Activated T-helper 9 cell treated with anti-CD3 and anti-CD28 coated beads, Interleukin-2, amount 50 U/mL, for 16 hours (primary cell): ENCODE measurements around the gene OPCML.

Source experiments
- DNase-seq: peaks from one replicate; pipeline ENCODE4 v3.0.0-alpha.2; 2020; ENCODE audit warnings: low read depth

The OPCML gene

GRCh38 chr11:132555617-132556016, 976.7 kb downstream of the OPCML start:
- DNase-seq: no peak

DNA sequence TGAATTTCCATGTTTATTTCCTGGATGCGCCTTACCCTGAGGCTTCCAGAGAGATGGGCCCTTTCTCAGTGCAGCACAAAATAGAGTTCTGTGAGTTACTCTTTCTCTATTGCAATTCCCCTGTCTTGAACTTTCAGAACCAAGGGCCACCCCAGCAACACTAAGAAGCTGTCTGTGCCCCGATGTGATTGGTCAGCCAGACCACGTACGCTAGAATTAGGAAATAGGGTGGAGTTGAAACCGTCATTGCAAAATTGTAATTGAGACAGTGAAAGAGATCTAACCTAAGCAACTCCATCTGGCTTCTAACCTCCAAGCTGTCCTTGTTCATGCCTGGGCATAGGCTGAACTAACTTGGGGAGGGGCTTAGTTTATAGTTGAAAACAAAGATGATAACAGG, 981.3 kb downstream of the OPCML start:
- no peak for DNase-seq

GRCh38 chr11:132549561-132549960, 982.7 kb downstream of the OPCML start:
- DNase-seq: no peak

DNA sequence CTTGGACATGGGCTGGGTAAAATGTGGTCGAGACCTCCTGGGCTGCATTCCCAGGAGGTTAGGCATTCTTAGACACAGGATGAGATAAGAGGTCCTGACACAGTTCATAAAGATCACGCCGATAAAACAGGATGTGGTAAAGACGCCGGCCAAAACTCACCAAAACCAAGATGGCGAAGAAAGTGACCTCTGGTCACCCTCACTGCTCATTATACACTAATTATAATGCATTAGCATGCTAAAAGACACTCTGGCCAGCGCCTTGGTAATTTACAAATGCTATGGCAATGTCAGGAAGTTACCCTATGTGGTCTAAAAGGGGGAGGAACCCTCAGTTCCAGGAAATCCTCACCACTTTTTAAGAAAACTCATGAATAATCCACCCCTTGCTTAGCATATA, 983.3 kb downstream of the OPCML start:
- DNase-seq: no peak

DNA sequence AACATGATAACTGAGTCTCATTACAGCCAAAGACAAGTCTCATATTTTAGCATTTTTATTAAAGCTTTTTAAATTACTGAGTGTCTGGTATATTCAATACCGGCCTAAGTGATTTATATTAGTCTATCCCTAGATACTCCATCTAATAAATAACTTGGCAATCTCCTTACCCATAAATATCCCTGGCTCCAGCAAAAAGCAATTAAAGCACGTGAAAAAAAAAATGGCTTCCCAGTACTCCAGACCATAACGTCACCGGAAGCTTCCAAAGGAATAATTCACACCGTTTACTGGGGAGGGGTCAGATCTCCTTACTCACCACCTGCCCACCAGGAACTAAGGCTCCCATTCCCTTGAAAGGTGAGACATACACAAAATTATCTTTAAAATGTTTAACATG, 988.3 kb downstream of the OPCML start:
- DNase-seq: no peak

- DNase-seq: no peak
Measured at GRCh38 chr11:132541794-132542193, 990.5 kb downstream of the OPCML start.

DNA sequence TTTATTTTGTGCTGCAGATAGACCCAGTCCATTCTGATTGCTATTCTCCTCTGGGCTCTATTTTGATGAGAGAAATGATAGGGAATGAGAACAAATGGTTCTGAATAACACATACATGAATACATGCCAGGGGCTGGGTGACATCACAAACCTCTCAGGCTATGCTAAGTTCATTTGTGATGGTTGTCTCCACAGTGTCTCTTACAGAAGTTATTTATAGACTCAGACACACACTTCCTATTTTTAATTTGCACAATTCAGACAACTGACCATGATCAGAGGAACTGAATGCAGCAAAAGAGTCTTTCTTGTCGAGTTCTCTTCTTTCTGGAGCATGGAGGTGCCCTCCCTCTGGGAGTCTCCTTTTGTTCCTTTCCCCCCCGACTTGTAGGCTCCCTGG, 991.7 kb downstream of the OPCML start:
- no peak for DNase-seq

DNA sequence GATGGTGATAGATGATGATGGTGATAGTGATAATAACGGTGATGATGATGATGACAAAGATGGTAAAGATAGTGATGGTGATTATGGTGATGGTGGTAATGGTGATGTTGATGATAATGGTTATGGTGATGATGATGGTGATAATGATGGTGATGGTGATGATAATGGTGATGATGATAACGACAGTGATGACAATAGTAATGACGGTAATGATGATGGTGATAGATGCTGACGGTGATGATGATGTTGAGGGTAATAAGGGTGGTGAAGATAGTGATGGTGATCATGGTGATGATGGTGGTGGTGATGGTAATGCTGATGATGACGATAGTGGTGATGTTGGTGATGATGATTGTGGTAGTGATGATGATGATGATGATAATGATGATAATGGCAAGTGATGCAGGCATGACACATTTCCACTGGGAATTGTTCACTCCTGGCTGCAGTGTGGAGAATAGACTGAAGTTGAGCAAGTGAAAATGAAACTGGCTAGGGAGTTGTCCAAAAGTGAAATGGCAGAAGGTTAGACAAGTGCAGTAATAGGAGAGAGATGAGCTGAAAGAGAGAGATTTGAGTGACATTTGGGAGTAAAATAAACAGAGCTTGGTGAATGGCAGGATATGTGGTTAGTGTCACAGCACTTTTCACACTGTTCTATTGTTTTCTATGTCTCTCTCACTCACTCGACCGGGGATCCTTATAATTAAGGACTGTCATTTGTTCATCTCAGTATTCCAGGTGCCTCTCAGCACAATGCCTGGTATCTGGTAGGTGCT, 992.5 kb downstream of the OPCML start:
- no peak for DNase-seq

- DNase-seq: no peak
Measured at GRCh38 chr11:132538642-132539041, 993.7 kb downstream of the OPCML start.

DNA sequence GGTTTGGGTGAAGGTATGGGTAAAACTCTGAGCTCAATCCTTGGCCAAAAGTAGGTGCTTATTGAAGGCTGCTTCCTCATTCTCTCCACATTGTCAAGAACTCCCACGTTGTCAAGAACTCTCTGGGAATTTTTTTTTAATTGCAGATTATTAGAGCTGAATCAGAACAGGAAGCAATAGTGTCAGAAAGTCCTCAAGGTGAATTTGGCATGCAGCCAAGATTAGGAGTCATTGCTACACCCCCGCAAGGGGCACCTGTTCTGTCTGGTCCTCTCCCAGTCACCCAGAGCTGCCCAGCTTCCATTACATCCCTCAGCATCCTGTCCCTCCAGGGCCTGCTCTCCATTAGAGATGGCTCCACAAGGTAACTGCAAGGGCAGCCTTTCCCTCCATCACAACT, 996.5 kb downstream of the OPCML start:
- no peak for DNase-seq

GRCh38 chr11:132531921-132532320, 1000.4 kb downstream of the OPCML start:
- no peak for DNase-seq

GRCh38 chr11:132528181-132528580, 1004.1 kb downstream of the OPCML start:
- no peak for DNase-seq

DNA sequence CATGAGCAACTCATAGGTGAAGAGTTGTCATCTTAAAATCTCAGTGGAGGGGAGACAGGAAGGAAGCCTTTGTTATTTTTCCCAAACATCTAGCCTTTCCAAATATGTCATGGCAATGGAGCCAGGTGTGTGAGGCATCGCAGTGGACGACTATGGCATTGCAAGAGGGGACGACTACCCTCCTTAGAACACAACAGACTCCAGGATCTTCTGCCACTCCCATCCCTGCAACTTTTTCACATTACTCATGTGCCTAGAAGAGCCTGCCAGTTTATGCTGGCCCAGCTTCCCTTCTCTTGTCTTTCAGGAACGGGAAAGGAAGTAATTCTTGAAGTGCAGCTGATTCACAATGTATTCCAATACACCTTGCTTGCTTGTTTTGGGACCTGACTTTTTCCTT, 1008.4 kb downstream of the OPCML start:
- no peak for DNase-seq

- no peak for DNase-seq
Measured at GRCh38 chr11:132520199-132520598, 1012.1 kb downstream of the OPCML start.

- no peak for DNase-seq
Measured at GRCh38 chr11:132519241-132519815, 1013.0 kb downstream of the OPCML start.

DNA sequence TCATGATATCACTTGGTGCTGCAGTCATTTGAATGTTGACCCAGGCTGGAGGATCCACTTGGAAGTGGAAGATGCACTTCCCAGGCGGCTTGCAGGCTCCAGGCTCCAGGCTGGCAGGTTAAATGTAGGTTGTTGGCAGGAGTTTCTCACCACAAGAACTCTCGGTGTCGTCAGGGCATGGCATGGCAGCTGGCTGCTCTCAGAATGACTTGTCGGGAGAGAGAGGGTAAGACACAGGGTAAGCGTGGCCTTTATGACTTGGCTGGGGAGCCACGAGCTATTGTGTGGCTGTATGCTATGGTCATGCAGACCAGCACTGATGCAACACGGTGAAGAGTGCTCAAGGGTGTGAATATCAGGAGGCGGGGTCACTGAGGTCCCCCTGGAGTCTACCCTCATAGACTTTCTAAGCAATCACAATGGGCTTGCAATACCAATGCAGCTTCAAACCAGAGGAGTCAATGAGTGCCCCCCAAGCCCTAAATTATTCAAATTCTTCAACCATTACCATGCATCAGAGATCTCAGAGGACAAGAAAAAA, 1027.7 kb downstream of the OPCML start:
- DNase-seq: no peak

- no peak for DNase-seq
Measured at GRCh38 chr11:132501356-132501755, 1030.9 kb downstream of the OPCML start.

DNA sequence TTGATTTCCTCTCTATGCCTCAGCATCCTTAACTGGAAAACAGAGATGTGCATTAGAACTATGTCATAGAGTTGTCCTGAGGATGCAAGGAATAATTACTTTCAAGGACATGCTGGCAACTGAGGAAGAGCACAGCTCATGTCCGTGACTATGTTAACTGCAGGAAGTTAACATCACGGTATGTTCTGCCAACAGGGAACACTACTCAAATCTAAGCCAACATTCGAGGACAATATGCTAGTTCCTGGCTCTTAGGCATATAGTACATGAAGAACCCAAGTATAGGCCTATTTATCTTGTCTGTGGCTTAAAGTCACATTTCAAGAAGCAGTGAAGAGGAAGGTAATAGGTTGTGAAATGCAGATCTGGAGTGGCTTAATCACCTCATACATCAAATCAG, 1032.6 kb downstream of the OPCML start:
- no peak for DNase-seq

GRCh38 chr11:132496341-132496740, 1036.0 kb downstream of the OPCML start:
- no peak for DNase-seq

- no peak for DNase-seq
Measured at GRCh38 chr11:132493801-132494200, 1038.5 kb downstream of the OPCML start.

- DNase-seq: no peak
Measured at GRCh38 chr11:132490978-132491377, 1041.3 kb downstream of the OPCML start.

DNA sequence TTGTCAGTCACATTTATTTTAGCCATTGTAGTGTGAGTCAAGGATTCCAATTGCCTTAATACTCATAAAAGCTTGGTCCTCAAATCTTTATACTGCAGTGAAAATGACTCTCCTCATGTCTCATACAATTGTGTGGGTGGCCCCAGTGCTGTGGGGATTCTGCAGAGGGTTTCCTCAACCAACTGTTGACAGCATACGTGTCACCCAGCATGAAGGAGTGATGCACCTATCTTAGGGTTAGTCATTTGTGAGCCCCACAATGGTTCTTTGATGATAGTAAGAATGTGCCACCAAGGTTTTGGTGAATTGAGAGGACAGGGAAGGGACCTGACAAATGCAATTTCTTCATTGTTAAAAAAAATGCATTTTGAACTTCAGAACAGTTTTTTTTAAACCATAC, 1046.2 kb downstream of the OPCML start:
- DNase-seq: no peak

DNA sequence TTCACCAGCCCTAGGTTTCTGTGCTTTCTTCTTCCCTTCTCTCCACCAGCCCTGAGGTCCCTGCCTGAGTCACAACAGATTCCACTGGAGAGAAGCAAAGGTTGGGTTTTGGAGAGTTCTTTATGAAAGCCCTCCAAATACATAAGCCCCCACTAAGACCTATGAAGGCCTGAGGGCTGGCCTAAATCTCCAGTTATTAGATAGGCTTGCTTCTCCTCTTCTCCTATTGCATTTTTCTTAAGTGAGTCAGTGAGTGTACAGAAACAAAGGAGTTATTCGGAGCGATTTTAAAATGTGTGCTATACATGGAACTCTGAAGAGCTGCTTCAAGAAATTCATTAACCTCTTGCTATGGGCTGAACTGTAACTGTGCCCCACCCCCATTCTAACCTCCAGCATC, 1057.3 kb downstream of the OPCML start:
- DNase-seq: no peak
